ENCODE data around the gene GFI1.
"Not testable (repeated sequence)": the region's sequence is repeated elsewhere in the genome, so short reads cannot be mapped to it uniquely, and the experiment has no call there.

The GFI1 gene

DNA sequence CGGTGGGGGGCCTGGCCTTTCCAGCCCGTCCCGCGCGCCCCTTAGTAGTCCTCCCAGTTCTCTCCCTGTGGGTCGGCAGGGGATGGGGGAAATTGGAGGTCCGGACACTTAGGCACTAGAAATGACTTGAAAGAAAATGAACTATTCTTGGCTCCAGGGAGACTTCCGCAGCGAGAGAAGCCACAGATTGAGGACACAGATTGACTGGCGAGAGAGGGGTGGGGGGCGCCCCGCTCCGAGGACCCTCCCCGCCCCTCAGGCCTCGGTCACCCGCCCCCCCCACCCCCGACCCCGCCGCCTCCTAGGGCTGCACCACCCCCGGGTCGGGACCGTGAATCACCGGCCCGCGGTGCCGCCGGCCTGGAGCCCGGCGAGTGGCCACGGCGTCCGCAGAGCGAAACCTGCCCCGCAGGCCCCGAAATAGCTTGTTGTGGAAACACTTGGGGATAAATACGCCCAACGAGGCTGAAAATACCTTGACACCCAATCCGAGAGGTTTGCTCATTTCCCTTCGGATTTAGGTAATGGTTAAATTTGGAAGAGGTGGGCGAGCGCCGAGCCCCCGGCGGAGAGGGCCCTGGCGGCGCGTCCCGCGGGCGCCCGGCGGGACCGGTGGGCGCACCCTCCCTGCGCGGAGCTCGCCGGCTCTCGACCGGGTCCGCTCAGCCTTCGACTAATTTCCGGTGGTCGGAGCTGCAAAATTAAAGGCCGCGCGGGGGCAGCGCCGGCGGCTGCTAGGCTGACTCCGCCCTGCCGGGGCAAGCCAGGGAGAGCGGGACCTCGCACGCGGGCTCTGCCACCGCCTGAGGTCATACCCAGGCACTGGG lies at the start of gene GFI1:
GFI1 (minus strand) TSS at position 675 of the 827 bp plus-strand sequence. CDS start 3,438 bp downstream, outside the sequence.
- TF ChIP-seq, protein P1, sequence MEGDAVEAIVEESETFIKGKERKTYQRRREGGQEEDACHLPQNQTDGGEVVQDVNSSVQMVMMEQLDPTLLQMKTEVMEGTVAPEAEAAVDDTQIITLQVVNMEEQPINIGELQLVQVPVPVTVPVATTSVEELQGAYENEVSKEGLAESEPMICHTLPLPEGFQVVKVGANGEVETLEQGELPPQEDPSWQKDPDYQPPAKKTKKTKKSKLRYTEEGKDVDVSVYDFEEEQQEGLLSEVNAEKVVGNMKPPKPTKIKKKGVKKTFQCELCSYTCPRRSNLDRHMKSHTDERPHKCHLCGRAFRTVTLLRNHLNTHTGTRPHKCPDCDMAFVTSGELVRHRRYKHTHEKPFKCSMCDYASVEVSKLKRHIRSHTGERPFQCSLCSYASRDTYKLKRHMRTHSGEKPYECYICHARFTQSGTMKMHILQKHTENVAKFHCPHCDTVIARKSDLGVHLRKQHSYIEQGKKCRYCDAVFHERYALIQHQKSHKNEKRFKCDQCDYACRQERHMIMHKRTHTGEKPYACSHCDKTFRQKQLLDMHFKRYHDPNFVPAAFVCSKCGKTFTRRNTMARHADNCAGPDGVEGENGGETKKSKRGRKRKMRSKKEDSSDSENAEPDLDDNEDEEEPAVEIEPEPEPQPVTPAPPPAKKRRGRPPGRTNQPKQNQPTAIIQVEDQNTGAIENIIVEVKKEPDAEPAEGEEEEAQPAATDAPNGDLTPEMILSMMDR (IDR thresholded peaks at IDR 0.05; ENCODE audit: insufficient read depth, missing control alignments) = no peak
- FAIRE-seq (no peak), DNase-seq (ENCODE audit: insufficient read length, low spot score) (no peak)

DNA sequence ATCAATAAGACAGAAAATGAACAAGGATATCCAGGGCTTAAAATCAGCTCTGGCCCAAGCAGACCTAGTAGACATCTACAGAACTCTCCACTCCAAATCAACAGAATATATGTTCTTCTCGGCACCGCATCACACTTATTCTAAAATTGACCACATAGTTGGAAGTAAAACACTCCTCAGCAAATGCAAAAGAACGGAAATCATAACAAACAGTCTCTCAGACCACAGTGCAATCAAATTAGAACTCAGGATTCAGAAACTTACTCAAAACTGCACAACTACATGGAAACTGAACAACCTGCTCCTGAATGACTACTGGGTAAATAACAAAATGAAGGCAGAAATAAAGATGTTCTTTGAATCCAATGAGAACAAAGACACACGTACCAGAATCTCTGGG lies 45.6 kb upstream of the GFI1 start:
- not testable (repeated sequence) for FAIRE-seq; DNase-seq (ENCODE audit: insufficient read length, low spot score)

DNA sequence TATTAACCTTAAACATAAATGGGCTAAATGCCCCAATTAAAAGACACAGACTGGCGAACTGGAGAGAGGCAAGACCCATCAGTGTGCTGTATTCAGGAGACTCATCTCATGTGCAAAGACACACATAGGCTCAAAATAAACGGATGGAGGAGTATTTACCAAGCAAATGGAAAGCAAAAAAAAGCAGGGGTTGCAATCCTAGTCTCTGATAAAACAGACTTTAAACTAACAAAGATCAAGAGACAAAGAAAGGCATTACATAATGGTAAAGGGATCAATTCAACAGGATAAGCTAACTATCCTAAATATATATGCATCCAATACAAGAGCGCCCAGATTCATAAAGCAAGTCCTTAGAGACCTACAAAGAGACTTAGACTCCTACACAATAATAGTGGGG lies 45.2 kb upstream of the GFI1 start:
- FAIRE-seq; DNase-seq (ENCODE audit: insufficient read length, low spot score): not testable (repeated sequence)

DNA sequence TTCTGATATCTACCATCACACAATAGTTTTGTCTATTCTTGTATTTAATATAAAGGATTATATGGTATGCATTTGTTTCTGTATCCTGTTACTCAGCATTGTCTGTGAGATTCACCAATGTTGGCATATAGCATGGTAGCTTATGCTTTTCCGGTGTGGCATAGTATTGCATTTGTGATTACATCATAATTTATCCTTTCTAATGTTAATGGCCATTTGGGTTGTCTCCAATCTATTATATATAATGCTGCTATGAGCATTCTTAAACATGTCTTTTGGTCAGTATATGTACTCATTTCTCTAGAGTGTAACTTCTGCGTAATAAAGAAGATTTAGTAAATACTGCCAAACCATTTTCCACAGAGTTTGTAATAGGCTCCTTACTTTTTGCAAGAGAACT lies 40.9 kb upstream of the GFI1 start:
- no peak for FAIRE-seq
- TF ChIP-seq, protein P1 (IDR thresholded peaks at IDR 0.05; ENCODE audit: insufficient read depth, missing control alignments) = no peak
- no peak for DNase-seq (ENCODE audit: insufficient read length, low spot score)

DNA sequence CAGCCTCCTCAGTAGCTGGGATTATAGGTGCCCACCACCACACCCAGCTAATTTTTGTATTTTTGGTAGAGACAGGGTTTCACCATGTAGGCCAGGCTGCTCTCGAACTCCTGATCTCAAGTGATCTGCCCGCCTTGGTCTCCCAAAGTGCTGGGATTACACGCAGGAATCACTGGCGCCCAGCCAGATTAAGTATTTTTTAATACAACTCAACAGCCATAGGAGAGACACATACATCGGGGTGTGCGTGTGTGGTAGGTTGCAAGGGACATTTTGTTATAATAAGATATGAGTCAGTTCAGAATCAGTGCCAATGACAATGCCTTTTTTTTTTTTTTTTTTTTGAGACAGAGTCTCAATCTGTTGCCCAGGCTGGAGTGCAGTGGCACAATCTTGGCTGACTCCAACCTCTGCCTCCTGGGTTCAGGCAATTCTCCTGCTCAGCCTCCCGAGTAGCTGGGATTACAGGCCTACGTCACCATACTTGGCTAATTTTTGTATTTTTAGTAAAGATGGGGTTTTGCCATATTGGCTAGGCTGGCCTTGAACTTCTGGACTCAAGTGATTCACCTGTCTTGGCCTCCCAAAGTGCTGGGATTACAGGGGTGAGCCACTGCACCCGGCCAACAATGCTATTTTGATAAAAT lies 38.3 kb upstream of the GFI1 start:
- not testable (repeated sequence) for DNase-seq (ENCODE audit: insufficient read length, low spot score); FAIRE-seq

DNA sequence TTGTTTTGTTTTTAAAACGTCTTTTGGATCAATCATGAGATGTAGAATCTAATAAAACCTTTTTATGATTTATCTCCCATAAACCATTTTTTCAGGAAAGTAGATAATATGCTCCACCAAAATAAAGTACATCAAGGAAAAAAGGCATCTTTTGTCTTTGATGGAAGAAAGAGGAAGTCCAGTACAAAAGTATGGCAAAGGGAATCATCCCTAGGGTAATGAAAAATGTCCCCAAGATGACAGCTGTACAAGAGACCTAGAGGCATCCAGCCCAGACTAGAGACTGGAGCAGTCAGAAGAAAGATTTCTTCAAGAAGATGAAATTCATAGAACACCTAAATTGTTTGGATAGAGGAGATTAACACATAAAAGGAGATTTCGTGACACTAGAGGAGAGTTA lies 32.3 kb upstream of the GFI1 start:
- no peak for DNase-seq (ENCODE audit: insufficient read length, low spot score)
- TF ChIP-seq, protein P1 (IDR thresholded peaks at IDR 0.05; ENCODE audit: insufficient read depth, missing control alignments) = no peak
- no peak for FAIRE-seq

DNA sequence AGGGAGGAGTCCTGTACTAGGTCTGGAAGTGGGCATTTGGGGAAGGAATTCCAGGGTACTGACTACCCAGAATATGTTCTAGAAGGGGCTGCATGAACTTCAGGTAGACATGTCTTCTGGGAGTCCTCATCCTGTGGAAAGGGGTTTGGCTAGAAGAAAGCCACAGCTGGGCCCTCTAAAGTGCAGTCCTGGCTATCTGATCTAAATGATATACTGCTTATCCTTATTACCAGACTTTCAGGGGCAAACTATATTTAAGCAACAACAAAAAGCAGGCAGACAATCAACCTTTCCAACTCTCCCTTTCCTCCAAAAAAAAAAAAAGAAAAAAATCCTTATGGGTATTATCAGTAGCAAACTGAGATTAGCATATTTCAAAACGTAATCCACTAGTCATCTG lies 29.8 kb upstream of the GFI1 start:
- TF ChIP-seq, protein P1 (IDR thresholded peaks at IDR 0.05; ENCODE audit: insufficient read depth, missing control alignments) = no peak
- FAIRE-seq = no peak
- no peak for DNase-seq (ENCODE audit: insufficient read length, low spot score)

DNA sequence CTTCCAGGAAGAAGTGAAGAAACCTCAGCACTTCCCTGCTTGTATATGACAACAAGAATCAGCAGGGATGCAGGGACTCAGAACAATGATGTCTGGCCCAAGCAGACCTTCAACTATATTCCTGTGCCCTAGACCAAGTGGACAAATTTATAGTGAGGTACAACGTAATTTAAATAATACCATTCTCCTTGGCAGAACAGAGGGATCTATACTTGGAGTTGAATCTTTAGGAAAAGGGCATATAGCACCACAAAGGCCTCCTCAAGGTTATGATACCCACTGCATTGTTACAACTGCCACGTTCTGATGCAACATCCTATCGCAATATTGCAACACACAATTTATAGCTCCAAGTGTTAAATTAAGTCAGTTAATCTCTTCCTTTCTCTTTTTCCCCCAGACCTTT lies 29.1 kb upstream of the GFI1 start:
- DNase-seq (ENCODE audit: insufficient read length, low spot score) (no peak), FAIRE-seq (no peak)
- TF ChIP-seq, protein P1 (IDR thresholded peaks at IDR 0.05; ENCODE audit: insufficient read depth, missing control alignments) = no peak

Measured in D721Med (cell line).